GM03348 (cell line): ENCODE data around the gene SNX24.
"Not testable (repeated sequence)": the region's sequence is repeated elsewhere in the genome, so short reads cannot be mapped to it uniquely, and the experiment has no call there.

Experiments
- DNase-seq: peaks from one replicate; pipeline ENCODE4 v3.0.0; 2012; ENCODE audit warnings: low spot score

The SNX24 gene, protein sequence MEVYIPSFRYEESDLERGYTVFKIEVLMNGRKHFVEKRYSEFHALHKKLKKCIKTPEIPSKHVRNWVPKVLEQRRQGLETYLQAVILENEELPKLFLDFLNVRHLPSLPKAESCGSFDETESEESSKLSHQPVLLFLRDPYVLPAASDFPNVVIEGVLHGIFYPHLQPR

DNA sequence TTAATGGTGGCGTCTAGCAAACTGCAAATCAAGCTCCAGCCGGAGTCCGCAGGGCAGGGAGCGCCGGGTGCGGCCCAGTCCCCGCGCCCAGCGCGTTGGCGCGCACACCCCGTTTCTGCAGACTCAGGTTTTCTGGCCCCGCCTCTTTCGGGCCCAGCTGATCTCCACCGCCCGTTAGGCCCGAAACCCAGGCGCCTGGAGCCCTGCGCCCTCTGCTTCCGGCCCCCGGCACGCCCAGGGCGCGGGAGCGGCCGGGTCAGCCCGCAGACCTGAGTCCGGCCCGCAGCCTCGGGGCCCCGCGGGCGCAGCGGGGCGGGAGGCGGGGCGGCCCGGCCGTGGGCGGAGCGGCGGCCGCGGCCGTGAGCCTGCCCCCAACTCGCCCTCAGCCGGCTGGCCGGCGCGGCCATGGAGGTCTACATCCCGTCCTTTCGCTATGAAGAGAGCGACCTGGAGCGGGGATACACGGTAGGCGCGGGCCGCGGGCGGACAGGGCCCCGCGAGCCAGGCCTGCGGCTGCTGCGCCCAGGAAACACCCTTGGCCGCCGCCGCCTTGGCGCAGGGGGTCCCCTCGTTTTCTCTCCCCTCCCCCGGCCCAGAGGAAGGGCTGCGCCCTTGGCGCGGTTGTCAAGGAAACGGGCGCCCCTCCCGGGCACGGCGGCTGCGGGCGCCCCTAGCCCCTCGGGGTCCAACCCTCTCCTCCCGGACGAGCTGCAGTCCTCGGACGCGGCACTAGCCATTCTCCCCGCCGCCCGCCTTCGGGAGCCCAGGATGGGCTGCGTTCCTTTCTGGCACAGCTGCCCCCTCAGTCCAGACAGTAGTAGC lies at the start of gene SNX24:
TSS of gene SNX24 (plus strand) at position 385 of the 822 bp plus-strand sequence. CDS start at position 406, 21 bp downstream.
- DNase-seq = peak; percentile 94

DNA sequence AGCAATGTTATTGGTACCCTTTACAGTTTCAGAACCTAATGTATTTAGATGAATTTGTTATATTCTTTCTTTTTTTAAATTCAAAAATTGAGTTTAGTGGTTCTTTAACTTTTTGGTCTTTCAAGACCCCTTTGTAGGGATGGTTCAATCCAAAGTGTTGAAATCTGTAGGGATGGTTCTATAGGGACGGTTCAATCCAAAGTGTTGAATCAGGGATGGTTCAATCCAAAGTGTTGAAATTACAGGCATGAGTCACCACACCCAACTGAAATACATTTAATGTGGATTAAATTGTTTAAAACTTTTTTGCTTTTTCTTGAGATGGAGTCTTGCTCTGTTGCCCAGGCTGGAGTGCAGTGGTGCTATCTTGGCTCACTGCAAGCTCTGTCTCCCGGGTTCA lies 39.9 kb upstream of the SNX24 start:
- peak; percentile 21 for DNase-seq

DNA sequence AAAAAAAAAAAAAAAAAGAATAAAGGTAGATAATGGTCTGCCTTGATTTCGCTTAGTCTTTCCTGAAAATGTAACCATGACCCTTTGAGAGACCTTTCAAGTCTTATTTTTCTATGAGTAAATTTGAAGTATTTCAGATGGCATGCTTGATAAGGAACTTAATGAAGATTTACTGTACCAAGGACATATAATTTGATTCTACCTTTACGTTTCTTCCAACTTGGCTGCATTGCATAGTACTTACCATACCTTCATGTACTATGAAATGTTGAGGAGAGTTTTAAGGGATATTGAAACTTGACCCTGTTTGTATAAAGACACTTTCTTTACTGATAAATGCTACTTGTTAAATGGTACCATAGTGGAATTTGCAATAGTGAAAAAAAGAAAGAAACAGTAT lies 35.0 kb upstream of the SNX24 start:
- DNase-seq = no peak

DNA sequence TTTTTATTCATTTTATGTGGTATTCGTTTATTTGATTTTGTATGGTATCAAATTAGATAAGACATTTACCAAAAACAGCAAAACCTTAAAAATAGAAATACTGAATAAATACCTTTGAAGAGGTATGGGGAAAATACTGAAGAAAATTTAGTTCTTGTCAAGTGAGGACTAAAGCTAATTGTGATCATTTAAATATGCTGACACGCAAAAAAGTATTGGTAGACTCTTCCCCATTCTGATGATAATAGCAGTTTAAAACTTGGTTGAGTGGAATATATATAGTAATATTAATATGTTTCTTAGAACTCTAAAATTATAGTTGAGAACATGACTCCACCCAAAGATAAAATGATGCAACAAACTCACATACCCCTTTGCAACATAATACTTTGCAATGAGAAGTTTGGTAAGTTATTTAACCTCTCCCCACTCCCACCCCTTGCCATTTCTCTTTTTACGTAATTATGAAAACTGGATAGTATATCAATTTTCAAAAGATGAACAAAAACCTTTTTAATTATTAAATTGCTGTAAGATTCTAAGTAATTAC lies 30.1 kb upstream of the SNX24 start:
- DNase-seq = no peak

DNA sequence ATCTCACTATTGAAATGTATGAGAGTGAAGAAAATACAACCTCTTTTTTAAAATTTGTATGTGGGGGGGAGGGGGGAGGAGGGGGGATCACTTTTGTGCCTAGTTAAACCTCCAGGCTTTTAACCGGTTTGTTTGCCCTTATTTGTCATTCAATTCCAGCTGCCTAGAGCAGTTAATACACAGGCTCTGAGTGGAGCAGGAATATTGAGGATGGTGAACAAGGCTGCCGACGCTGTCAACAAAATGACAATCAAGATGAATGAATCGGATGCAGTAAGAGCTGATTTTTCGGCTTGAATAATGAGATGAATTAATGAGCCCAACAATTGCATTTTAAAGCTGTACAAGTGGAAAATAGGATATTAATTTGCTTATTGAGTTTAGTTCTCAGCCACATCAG lies 28.7 kb upstream of the SNX24 start:
- no peak for DNase-seq

DNA sequence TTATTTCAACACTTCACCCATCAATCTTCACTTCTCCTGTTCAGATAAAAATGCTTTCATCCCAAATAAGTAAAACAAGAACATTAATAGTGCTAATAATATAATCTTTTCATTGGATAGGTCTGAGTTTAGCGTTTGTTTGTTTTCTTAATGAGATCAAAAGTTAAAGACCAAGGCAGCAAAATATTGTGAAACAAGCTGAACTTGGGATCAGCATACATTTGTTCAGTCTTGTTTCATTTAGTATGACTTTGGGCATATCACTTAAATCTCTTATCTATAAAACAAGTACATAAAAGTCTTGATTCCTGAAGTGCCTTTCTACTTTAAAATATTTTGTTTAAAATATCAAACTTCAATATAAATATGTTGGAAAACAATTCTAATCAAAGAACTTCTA lies 13.4 kb upstream of the SNX24 start:
- DNase-seq = no peak

DNA sequence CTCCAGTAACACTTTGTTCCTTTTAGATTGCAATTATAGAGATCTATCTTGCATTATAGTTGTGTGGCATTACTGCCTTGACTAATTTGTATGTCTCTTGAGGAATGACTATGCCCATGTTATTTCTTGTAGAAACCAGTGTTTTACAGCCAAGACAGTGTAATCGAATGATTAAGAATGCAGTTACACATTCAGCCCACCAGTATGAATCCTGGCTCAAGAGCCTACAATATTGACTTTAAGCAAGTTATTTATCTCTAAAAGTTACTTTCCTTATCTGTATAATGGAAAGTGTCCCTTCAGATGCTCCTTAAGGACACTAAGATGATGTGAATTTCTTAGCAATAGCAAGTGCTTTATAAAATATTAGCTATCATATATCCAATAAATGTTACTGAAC lies 9.7 kb upstream of the SNX24 start:
- no peak for DNase-seq

DNA sequence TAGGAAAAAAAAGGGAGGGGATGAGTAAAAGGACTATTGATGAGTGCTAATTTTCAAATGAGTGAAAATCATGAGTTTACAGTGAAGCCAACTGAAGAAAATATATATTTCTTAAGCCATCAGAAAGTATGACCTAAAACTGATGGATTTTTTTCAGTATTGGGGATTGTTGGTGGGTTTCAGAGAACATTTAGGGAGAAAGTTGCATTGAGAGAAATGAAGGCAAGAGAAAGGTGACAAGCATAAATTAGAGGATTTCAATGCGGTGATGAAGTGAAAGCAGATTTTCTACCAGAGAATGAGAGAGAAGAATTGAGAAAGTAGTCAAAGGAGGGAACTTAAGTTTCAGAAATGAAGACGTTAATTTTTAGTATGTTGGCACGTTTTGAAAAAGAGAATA lies 8.5 kb upstream of the SNX24 start:
- no peak for DNase-seq

DNA sequence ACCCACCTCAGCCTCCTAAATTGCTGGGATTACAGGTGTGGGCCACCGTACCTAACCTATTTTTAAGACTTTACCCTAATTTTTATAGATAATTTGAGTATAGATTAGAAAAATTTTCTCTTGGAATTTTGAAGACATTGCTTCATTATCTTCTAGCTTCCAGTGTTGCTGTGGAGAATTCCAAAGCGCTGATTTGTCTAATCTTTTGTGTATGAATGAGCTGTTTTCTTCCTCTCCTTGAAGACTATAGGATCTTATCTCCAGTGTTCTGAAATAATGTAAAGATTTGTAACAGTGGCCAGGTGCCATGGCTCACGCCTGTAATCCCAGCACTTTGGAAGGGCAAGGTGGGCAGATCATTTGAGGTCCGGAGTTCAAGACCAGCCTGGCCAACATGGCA lies 5.7 kb upstream of the SNX24 start:
- DNase-seq = no peak

DNA sequence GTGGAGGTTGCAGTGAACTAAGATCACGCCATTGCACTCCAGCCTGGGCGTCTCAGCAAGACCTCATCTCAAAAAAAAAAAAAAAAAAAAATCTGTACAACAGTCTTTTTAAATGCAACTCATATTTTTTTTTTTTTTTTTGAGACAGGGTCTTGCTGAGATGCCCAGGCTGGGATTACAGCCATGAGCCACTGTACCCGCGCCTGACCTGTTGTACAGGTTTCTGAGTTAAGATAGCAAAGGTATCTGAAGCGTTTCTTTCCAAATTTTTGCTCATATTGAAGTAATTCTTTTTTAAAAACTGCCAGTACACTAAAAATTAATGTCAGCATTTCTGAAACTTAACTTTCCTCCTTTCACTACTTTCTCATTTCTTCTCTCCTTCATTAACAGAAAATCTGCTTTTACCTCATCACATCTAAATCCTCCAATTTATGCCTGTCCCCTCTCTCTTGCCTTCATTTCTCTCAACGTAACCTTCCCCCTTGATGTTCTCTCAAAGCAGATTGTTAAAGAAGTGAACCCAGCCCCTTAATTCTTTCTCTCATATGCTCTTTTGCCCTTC lies 3.3 kb upstream of the SNX24 start:
- DNase-seq = no peak

DNA sequence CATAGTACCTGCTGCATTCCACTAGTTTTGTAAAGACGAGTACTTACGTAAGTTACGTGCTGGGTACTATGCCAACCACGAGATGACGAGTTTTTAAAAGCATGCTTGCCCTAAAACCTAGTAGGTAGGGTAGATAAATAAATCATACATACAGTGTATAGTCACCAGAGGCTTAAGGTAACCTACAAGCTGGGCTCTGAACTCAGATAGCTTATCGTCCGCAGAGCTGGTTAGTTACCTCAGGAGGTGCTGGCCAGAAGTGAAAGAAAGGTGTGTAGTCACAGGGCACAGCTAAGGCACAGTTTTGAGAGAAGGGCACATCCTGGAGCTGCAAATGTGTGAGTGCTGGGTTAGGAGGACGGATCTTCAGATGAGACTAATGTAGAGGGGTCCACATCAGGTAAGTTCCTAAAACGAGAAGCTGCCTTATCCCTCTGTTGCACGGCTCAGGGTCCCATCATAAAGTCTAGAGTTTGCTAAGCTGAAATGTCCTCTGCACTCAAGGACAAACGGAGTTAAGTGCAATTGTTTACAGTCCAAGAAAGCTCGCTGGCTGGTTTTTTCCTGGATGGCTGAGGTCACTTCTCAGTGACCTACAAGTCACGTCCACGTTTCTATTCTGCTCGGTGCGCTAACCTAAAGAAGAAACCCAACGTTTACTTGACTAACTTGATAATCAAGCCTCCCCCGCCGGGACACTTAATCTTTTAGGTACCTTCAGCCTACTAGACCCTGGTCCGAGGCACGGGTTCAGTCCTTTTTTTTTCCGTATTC lies 1.1 kb upstream of the SNX24 start:
- peak; percentile 5 for DNase-seq

DNA sequence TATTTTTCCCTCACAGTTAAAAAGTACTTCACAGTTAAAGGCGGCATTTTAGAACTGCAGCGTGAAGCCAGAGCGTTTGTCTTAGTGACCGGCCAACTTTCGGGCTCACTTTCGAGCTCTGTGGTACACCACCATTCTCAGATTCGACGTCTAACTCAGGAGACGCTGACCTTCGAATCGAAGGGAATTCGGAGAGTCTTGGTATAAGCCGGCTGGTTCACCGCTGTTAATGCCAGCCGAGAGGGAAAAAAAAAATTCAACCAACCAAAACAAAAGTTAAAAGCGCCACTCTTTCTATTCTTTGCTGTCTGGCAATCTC lies 544 bp upstream of the SNX24 start:
- no peak for DNase-seq

DNA sequence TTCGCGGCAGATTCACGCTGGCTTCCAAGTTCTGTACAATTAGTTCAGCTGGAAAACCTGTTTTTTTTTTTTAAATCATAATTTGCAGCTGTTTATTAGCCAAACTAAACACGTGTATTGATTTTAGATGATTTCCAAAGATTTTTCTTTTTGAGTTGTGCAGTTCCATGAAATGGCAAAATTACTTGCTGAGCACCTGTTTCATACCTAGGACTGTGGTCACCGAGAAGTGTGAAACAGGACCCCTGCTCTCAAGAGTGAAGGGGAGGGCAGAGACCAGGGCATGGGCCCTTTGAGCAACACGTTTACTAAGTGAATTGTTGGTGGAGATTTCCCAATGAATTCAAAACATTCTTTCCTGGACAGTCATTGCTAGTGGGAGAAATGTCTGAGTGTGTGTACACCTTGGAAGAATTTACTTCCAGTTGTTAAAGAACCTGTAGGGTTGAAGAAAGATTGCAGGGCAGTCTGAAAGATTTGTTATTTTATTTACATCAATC lies 688 bp downstream of the SNX24 start:
- peak; percentile 69 for DNase-seq

DNA sequence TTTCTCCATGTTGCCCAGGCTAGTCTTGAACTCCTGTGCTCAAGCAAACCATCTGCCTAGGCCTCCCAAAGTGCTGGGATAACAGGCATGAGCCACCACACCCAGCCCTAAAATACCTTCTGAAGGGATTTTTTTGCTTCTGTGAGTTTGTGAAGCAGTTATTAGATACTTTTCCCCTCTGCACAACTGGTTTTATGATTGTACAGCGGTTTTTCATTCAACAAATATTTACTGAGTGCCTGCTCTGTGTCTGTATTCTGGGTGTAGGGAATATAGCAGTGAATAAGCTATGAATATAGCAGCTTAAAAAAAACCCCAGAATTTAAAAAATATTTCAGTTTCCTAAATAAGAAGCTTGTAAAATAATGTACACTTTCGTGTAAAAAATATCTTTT lies 2.3 kb downstream of the SNX24 start:
- DNase-seq = no peak

DNA sequence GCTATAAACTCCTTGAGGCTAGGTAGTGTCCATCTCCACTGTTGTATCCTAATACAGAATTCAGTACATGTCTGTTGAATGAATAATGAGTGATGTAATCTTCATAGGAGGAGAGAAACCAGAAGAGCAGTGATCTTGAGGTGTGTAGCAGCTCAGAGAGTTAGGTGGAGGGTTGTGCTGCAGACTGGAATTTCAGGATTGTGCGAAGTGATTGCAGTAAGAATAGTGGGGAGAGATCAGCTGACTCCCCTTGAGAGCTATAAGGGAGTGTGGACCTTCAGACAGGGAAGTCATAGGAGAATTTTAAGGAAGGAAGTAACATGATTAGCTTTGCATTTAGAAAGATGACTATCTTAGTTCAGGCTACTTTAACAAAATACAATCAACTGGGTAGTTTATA lies 4.4 kb downstream of the SNX24 start:
- DNase-seq = no peak

DNA sequence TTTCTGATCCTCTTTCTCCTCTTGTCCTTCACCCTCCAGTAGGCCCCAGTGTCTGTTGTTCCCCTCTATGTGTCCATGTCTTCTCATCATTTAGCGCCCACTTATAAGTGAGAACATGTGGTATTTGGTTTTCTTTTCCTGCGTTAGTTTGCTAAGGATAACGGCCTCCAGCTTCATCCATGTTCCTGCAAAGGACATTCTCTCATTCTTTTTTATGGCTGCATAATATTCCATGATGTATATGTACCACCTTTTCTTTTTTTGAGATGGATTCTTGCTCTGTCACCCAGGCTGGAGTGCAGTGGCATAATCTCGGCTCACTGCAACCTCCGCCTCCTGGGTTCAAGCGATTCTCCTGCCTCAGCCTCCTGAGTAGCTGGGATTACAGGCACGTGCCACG lies 12.1 kb downstream of the SNX24 start:
- DNase-seq = not testable (repeated sequence)

DNA sequence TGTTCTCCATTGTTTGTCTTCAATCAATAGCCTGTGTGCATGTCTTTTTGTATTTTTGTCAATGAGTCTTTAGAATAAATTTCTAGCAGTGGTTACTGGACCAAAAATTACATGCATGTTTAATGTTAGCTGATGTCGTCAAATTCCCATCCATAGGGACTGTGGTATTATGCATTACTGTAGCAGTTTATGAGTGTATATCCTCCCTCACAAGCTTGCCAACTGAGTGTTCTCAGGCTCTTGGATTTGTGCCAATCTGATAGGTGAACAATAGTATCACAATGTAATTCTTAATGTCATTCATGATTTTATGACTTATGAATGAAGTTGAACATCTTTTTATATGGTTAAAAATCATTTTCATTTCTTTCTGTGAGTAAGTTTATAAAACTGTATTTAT lies 13.0 kb downstream of the SNX24 start:
- no peak for DNase-seq

DNA sequence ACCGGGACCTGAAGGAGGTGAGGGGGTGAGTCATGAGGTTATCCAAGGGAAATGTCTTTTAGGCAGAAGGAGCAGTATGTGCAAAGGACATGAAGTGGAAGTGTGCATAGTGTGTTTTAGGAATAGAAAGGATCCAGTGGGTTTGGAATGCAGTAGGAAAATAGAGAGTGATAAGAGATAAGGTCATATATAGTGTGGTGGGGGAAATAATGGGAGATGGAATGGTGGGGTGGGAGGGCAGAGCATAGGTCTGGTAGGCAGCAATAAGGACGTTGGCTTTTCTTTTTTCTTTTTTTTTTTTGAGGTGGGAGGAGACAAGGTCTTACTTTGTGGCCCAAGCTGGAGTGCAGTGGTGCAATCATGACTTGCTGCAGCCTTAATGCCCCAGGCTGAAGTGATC lies 17.8 kb downstream of the SNX24 start:
- DNase-seq = no peak

DNA sequence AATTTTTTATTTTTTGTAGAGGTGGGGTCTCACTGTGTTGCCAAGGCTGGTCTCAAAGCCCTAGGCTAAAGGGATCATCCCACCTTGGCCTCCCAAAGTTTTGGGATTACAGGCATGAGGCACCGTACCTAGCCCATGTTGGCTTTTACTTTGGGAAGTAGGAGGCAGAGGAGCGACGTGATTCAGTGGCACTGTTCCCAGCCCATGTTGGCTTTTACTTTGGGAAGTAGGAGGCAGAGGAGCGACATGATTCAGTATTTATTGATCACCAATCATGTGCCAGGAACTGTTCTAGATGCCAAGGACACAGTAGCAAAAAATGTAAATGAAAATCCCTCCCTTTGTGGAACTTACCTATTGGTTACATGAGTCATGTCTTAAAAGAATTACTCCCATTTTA lies 18.3 kb downstream of the SNX24 start:
- DNase-seq = no peak

DNA sequence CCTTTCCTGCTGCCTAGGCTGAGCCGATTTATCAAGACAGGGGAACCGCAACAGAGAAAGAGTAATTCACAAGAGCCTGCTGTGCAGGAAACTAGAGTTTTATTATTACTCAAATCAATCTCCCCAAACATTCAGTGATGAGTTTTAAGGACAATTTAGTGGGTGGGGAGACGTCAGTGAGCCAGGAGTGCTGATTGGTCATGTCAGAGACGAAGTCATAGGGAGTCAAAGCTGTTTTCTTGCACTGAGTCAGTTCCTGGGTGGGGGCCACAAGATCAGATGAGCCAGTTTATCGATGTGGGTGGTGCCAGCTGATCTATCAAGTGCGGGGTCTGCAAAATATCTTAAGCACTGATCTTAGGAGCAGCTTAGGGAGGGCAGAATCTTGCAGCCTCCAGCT lies 19.0 kb downstream of the SNX24 start:
- no peak for DNase-seq

DNA sequence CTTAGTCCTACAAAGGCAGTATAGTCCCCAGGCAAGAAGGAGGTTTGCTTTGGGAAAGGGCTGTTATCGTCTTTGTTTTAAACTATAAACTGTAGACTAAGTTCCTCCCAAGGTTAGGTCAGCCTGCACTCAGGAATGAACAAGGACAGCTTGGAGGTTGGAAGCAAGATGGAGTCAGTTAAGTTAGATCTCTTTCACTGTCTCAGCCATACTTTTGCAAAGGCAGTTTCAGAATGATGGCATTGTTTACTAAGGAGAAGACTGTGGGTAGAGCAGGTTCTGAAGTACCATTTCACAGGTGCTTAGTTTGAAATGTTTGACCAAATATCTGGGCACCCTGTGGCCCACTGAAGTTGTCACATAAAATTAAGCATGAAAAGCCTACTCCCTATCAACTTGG lies 19.4 kb downstream of the SNX24 start:
- no peak for DNase-seq

DNA sequence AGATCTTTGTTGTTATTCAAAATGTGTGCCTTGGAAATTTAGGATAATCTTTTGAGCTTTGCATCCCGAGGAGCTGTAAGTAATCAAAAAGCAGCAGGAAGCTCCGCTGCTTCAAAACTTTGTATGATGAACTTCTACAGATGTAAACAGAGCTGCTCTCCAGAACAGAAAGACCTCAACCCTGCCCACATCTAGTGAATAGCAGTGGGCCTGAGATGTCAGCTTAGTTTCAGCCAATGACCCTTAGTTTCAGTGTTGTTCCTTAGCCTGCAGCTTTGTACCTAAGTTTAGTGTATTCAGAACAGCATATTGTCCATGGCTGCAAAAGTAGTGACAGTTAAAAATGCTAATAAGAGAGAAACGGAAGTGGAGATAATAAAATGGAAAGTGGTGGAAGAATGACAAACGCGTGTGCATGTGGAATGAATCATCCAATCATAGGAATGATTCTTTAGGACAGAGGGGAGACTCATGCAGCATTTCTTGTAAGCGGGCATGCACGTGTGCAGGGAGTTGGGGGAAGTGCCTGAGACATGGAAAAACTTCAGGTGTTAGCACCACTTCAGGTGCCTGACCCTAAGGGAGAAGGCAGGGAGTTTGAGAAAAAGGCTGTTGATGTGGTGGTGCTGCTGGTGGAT lies 24.9 kb downstream of the SNX24 start:
- DNase-seq = peak; percentile 80
